ENCODE measurements around the gene GLYR1. TPM values are rescaled to one million over a fixed set of nuclear protein-coding genes. Genes with fewer than 3 reads are reported as not detected.

Gene GLYR1
- total RNA-seq, 1 experiment from 2014 or later: 30.6 TPM

- no peak overlapping the region for H3K4me2 ChIP-seq (ENCODE audit: low read length)
- TF ChIP-seq CTCF (conservative IDR thresholded peaks at IDR 0.05; ENCODE audit: low read depth, low read length): no peak
- no peak for TF ChIP-seq EZH2phosphoT487 (IDR thresholded peaks at IDR 0.05; ENCODE audit: borderline replicate concordance, low read length)
- no peak for TF ChIP-seq EZH2 (IDR thresholded peaks at IDR 0.05; ENCODE audit: low read length, unreplicated experiment)
- CTCF ChIA-PET: no interaction called here
- no peak overlapping the region for H3K4me3 ChIP-seq (ENCODE audit: low read length)
- H3K36me3 ChIP-seq (ENCODE audit: low read depth, low read length): no peaks in the 10 kb centered on the region
- no TSS peak for BruUV-seq (replicated peaks)
- no peaks in the 10 kb centered on the region for H3F3A ChIP-seq (ENCODE audit: low read length, unreplicated experiment)
- H3K9me3 ChIP-seq (ENCODE audit: low read length): no peaks in the 10 kb centered on the region
- ATAC-seq (no peak), DNase-seq (no peak)
- no peaks in the 10 kb centered on the region for H3K79me2 ChIP-seq (ENCODE audit: low read length)
- no peak overlapping the region for H3K9ac ChIP-seq (ENCODE audit: low read length)
- H3K9me2 ChIP-seq (replicated peaks; ENCODE audit: low read length): no peaks in the 10 kb centered on the region
- POLR2A ChIA-PET (ENCODE audit: unreplicated experiment): no interaction called here
- H3K4me1 ChIP-seq (ENCODE audit: insufficient read depth, low read length): peaks cover 14% of the 10 kb centered on the region
- intact Hi-C loops (cut with micrococcal nuclease): loop anchor here (5.0 to 10.0 kb wide), 2 partner anchors 68 to 154 kb away; partner anchors contain the start of genes ANKS3, DNAAF8 and SEC14L5
- no peaks in the 10 kb centered on the region for H3K27me3 ChIP-seq (ENCODE audit: low read length)
- H2AFZ ChIP-seq (ENCODE audit: low read length): no peak overlapping the region
- no peaks in the 10 kb centered on the region for H4K20me1 ChIP-seq (ENCODE audit: low read length)
- H3K27ac ChIP-seq (ENCODE audit: low read length): no peak overlapping the region
Observed at GRCh38 chr16:4800290-4801041, 46.6 kb downstream of the GLYR1 start.

- Histone ChIP-seq H3K9me2 (replicated peaks; ENCODE audit: low read length) (no peaks in the 10 kb centered on the region), H3K36me3 (ENCODE audit: low read depth, low read length) (no peaks in the 10 kb centered on the region), H3K27me3 (ENCODE audit: low read length) (no peaks in the 10 kb centered on the region), H2AFZ (ENCODE audit: low read length) (no peak overlapping the region), H3F3A (ENCODE audit: low read length, unreplicated experiment) (no peaks in the 10 kb centered on the region), H3K4me1 (ENCODE audit: insufficient read depth, low read length) (peaks cover 14% of the 10 kb centered on the region), H3K9me3 (ENCODE audit: low read length) (no peaks in the 10 kb centered on the region), H3K4me2 (ENCODE audit: low read length) (no peak overlapping the region), H3K9ac (ENCODE audit: low read length) (no peak overlapping the region), H3K4me3 (ENCODE audit: low read length) (no peak overlapping the region), H4K20me1 (ENCODE audit: low read length) (no peaks in the 10 kb centered on the region), H3K79me2 (ENCODE audit: low read length) (no peaks in the 10 kb centered on the region), H3K27ac (ENCODE audit: low read length) (no peak overlapping the region)
- ATAC-seq: no peak
- CTCF ChIA-PET: no interaction called here
- BruUV-seq (replicated peaks): no TSS peak
- DNase-seq: no peak
- POLR2A ChIA-PET (ENCODE audit: unreplicated experiment): no interaction called here
- TF ChIP-seq CTCF (conservative IDR thresholded peaks at IDR 0.05; ENCODE audit: low read depth, low read length): no peak
- intact Hi-C loops (cut with micrococcal nuclease): no loop called here
Observed at GRCh38 chr16:4799171-4799855, 47.8 kb downstream of the GLYR1 start.

GRCh38 chr16:4798456-4798855, 48.6 kb downstream of the GLYR1 start:
- Histone ChIP-seq H3K27ac (ENCODE audit: low read length) (no peak overlapping the region), H3K27me3 (ENCODE audit: low read length) (no peaks in the 10 kb centered on the region), H3F3A (ENCODE audit: low read length, unreplicated experiment) (no peaks in the 10 kb centered on the region), H3K36me3 (ENCODE audit: low read depth, low read length) (no peaks in the 10 kb centered on the region), H3K9ac (ENCODE audit: low read length) (no peak overlapping the region), H3K9me3 (ENCODE audit: low read length) (no peaks in the 10 kb centered on the region), H3K79me2 (ENCODE audit: low read length) (no peaks in the 10 kb centered on the region), H3K4me3 (ENCODE audit: low read length) (no peak overlapping the region), H3K4me2 (ENCODE audit: low read length) (no peak overlapping the region), H3K9me2 (replicated peaks; ENCODE audit: low read length) (no peaks in the 10 kb centered on the region), H3K4me1 (ENCODE audit: insufficient read depth, low read length) (peaks cover 13% of the 10 kb centered on the region), H4K20me1 (ENCODE audit: low read length) (no peaks in the 10 kb centered on the region), H2AFZ (ENCODE audit: low read length) (no peak overlapping the region)
- intact Hi-C loops (cut with micrococcal nuclease): no loop called here
- DNase-seq (no peak), ATAC-seq (no peak)
- BruUV-seq (replicated peaks): no TSS peak
- ChIA-PET CTCF (no interaction called here), POLR2A (ENCODE audit: unreplicated experiment) (no interaction called here)
- TF ChIP-seq EZH2 (IDR thresholded peaks at IDR 0.05; ENCODE audit: low read length, unreplicated experiment) (no peak), CTCF (conservative IDR thresholded peaks at IDR 0.05; ENCODE audit: low read depth, low read length) (no peak)

Data from PC-3 (cell line).